SKM-1 treated with dmso at 0.1 percent for 144 hours (cell line): Measurements from ENCODE around the gene DCC.

Source experiments
- DNase-seq: peaks from one replicate; lab custom pipeline; 2025; ENCODE audit not compliant: unreplicated experiment; lab: John Stamatoyannopoulos, UW

The DCC gene

GRCh38 chr18:52999633-53000032 is 659.6 kb downstream of the DCC start:
- no peak for DNase-seq

- no peak for DNase-seq
Observed at GRCh38 chr18:53004798-53005197, 664.8 kb downstream of the DCC start.

- no peak for DNase-seq
Observed at GRCh38 chr18:53018791-53019190, 678.8 kb downstream of the DCC start.

- no peak for DNase-seq
Observed at GRCh38 chr18:53025247-53025646, 685.2 kb downstream of the DCC start.

- DNase-seq, result no peak
Observed at GRCh38 chr18:53028565-53028964, 688.6 kb downstream of the DCC start.

GRCh38 chr18:53033128-53033527 is 693.1 kb downstream of the DCC start:
- no peak for DNase-seq

GRCh38 chr18:53038608-53039007 is 698.6 kb downstream of the DCC start:
- DNase-seq, result no peak

- DNase-seq, result no peak
Observed at GRCh38 chr18:53040286-53040685, 700.3 kb downstream of the DCC start.

GRCh38 chr18:53056064-53056463 is 716.1 kb downstream of the DCC start:
- no peak for DNase-seq

GRCh38 chr18:53070788-53071187 is 730.8 kb downstream of the DCC start:
- no peak for DNase-seq

- DNase-seq, result no peak
Observed at GRCh38 chr18:53080687-53081086, 740.7 kb downstream of the DCC start.

GRCh38 chr18:53093636-53094035 is 753.6 kb downstream of the DCC start:
- DNase-seq, result no peak

- DNase-seq, result no peak
Observed at GRCh38 chr18:53101536-53102105, 761.6 kb downstream of the DCC start.

GRCh38 chr18:53114441-53114840 is 774.4 kb downstream of the DCC start:
- DNase-seq, result no peak

- DNase-seq, result no peak
Observed at GRCh38 chr18:53115876-53116585, 776.0 kb downstream of the DCC start.

- no peak for DNase-seq
Observed at GRCh38 chr18:53117851-53118250, 777.9 kb downstream of the DCC start.

GRCh38 chr18:53126210-53126609 is 786.2 kb downstream of the DCC start:
- no peak for DNase-seq

GRCh38 chr18:53131001-53131400 is 791.0 kb downstream of the DCC start:
- no peak for DNase-seq

GRCh38 chr18:53134711-53135110 is 794.7 kb downstream of the DCC start:
- DNase-seq, result no peak

- no peak for DNase-seq
Observed at GRCh38 chr18:53135654-53136053, 795.7 kb downstream of the DCC start.

GRCh38 chr18:53139746-53140500 is 799.9 kb downstream of the DCC start:
- no peak for DNase-seq

- no peak for DNase-seq
Observed at GRCh38 chr18:53142005-53142404, 802.0 kb downstream of the DCC start.
